Measurements from ENCODE around the gene POLR2J2.
"Not testable (repeated sequence)": the region's sequence is repeated elsewhere in the genome, so short reads cannot be mapped to it uniquely, and the experiment has no call there.

The POLR2J2 gene

GRCh38 chr7:102671166-102671955 lies at the start of gene POLR2J2:
Gene POLR2J2 (minus strand): TSS chr7:102671663. CDS start chr7:102671601, 62 bp downstream.
- peak; percentile 97 for DNase-seq

GRCh38 chr7:102718491-102718890 lies 47.0 kb upstream of the POLR2J2 start:
- DNase-seq, result not testable (repeated sequence)

- peak; percentile 29 for DNase-seq
Observed at GRCh38 chr7:102715718-102716117, 44.3 kb upstream of the POLR2J2 start.

- DNase-seq, result peak; percentile 24
Observed at GRCh38 chr7:102714774-102715522, 43.5 kb upstream of the POLR2J2 start.

GRCh38 chr7:102713691-102714080 lies 42.2 kb upstream of the POLR2J2 start:
- DNase-seq, result not testable (repeated sequence)

- DNase-seq, result peak; percentile 21
Observed at GRCh38 chr7:102713011-102713690, 41.7 kb upstream of the POLR2J2 start.

GRCh38 chr7:102698962-102699750 lies 27.7 kb upstream of the POLR2J2 start:
- DNase-seq, result not testable (repeated sequence)

GRCh38 chr7:102697642-102698512 lies 26.4 kb upstream of the POLR2J2 start:
- DNase-seq, result not testable (repeated sequence)

GRCh38 chr7:102696009-102696408 lies 24.5 kb upstream of the POLR2J2 start:
- DNase-seq, result not testable (repeated sequence)

- not testable (repeated sequence) for DNase-seq
Observed at GRCh38 chr7:102695033-102695552, 23.6 kb upstream of the POLR2J2 start.

- not testable (repeated sequence) for DNase-seq
Observed at GRCh38 chr7:102694008-102694407, 22.5 kb upstream of the POLR2J2 start.

GRCh38 chr7:102690602-102691001 lies 19.1 kb upstream of the POLR2J2 start:
- not testable (repeated sequence) for DNase-seq

- DNase-seq, result not testable (repeated sequence)
Observed at GRCh38 chr7:102689436-102690282, 18.2 kb upstream of the POLR2J2 start.

GRCh38 chr7:102688299-102689036 lies 17.0 kb upstream of the POLR2J2 start:
- not testable (repeated sequence) for DNase-seq

GRCh38 chr7:102682560-102682959 lies 11.1 kb upstream of the POLR2J2 start:
- DNase-seq, result not testable (repeated sequence)

- DNase-seq, result not testable (repeated sequence)
Observed at GRCh38 chr7:102680780-102681179, 9.3 kb upstream of the POLR2J2 start.

- DNase-seq, result not testable (repeated sequence)
Observed at GRCh38 chr7:102675545-102675944, 4.1 kb upstream of the POLR2J2 start.

- not testable (repeated sequence) for DNase-seq
Observed at GRCh38 chr7:102673447-102674067, 2.1 kb upstream of the POLR2J2 start.

- DNase-seq, result not testable (repeated sequence)
Observed at GRCh38 chr7:102671956-102672307, 469 bp upstream of the POLR2J2 start.

Measured in CD4-positive, alpha-beta T cell treated with Interleukin-4 for 4 hours (primary cell).